Prostate gland (tissue), 2 donors: ENCODE data around the gene OLA1. TPM values are rescaled to one million over a fixed set of nuclear protein-coding genes. Genes with fewer than 3 reads are reported as not detected.

Source experiments
- DNase-seq: peaks from one replicate; pipeline ENCODE4 v3.0.0-alpha.2; 2019; ENCODE audit warnings: low spot score
- H3K27ac ChIP-seq, 2 donors: fragments of 200-600 bp; sonication (generic); 2 replicates each; pipeline ENCODE4 v1.5.1; 2017 to 2019
- H3K27me3 ChIP-seq: fragments of 200-600 bp; sonication (generic); replicated peaks from 2 replicates; pipeline ENCODE4 v1.5.1; 2019; ENCODE audit not compliant: insufficient read depth
- H3K36me3 ChIP-seq, 2 donors: fragments of 200-600 bp; sonication (generic); 1 replicate in 1 of 2; 2 replicates in 1 of 2; pipeline versions ENCODE4 v1.5.1 to v1.8.1; 2017 to 2019
- H3K4me1 ChIP-seq: fragments of 200-600 bp; sonication (generic); replicated peaks from 2 replicates; pipeline ENCODE4 v1.5.1; 2019
- H3K4me3 ChIP-seq, 2 donors: fragments of 200-600 bp; sonication (generic); 2 replicates each; pipeline ENCODE4 v1.5.1; 2017 to 2019
- H3K9me3 ChIP-seq: fragments of 200-600 bp; sonication (generic); 2 replicates; pipeline ENCODE4 v1.5.1; 2017
- POLR2A ChIP-seq: fragments of 450-650 bp; IDR thresholded peaks from one replicate; pipeline ENCODE4 v1.6.1; 2016; ENCODE audit warnings: antibody characterized with exemption, mild to moderate bottlenecking
- POLR2AphosphoS5 ChIP-seq: sonication (generic); formaldehyde crosslinking; IDR thresholded peaks from one replicate; pipeline ENCODE4 v1.6.1; 2017; ENCODE audit warnings: antibody characterized with exemption
- WGBS: methylation state at CpG from one replicate; pipeline ENCODE4 v1.1.5; 2018; 5-methylcytosine and 5-hydroxymethylcytosine counted together
- intact Hi-C: fragments of 100-400 bp; cut with DNase I; formaldehyde crosslinking; loops from one replicate; pipeline ENCODE4 v1.14.2; 2022
- total RNA-seq, 2 donors: library from RNA; depleted of rRNA; stranded (reverse); fragments of >200 nt; gene quantifications; one replicate each; pipeline ENCODE4 v1.1.0, GENCODE V29; 2016
- TF ChIP-seq, protein P1 (sequence below), 4 experiments: fragments of 200-600 bp in 2 of 4; fragments of 450-650 bp in 2 of 4; sonication (generic) in 2 of 4; IDR thresholded peaks; 1 replicate in 3 of 4; 2 replicates in 1 of 4; pipeline ENCODE4 v1.5.1; 2016 to 2019; ENCODE audit warnings: antibody characterized with exemption in 4 of 4, mild to moderate bottlenecking in 2 of 4, moderate library complexity in 2 of 4

Gene OLA1
- total RNA-seq, 2 donors from 2014 or later: 40.9 to 43.9 TPM

GRCh38 chr2:174080672-174081121 is 167.6 kb downstream of the OLA1 start:
- no peak overlapping the region for H3K27ac ChIP-seq
- DNase-seq: no peak
- no peak for TF ChIP-seq POLR2A
- TF ChIP-seq POLR2AphosphoS5: no peak
- TF ChIP-seq, protein P1, sequence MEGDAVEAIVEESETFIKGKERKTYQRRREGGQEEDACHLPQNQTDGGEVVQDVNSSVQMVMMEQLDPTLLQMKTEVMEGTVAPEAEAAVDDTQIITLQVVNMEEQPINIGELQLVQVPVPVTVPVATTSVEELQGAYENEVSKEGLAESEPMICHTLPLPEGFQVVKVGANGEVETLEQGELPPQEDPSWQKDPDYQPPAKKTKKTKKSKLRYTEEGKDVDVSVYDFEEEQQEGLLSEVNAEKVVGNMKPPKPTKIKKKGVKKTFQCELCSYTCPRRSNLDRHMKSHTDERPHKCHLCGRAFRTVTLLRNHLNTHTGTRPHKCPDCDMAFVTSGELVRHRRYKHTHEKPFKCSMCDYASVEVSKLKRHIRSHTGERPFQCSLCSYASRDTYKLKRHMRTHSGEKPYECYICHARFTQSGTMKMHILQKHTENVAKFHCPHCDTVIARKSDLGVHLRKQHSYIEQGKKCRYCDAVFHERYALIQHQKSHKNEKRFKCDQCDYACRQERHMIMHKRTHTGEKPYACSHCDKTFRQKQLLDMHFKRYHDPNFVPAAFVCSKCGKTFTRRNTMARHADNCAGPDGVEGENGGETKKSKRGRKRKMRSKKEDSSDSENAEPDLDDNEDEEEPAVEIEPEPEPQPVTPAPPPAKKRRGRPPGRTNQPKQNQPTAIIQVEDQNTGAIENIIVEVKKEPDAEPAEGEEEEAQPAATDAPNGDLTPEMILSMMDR (IDR thresholded peaks at IDR 0.05): no peak
- intact Hi-C loops: no loop called here
- H3K9me3 ChIP-seq: no peaks in the 10 kb centered on the region
- 89% methylated on average over 6 of the region's 6 CpGs for WGBS
- no peaks in the 10 kb centered on the region for H3K4me1 ChIP-seq
- H3K36me3 ChIP-seq: no peaks in the 10 kb centered on the region
- H3K4me3 ChIP-seq: no peak overlapping the region
- no peaks in the 10 kb centered on the region for H3K27me3 ChIP-seq

DNA sequence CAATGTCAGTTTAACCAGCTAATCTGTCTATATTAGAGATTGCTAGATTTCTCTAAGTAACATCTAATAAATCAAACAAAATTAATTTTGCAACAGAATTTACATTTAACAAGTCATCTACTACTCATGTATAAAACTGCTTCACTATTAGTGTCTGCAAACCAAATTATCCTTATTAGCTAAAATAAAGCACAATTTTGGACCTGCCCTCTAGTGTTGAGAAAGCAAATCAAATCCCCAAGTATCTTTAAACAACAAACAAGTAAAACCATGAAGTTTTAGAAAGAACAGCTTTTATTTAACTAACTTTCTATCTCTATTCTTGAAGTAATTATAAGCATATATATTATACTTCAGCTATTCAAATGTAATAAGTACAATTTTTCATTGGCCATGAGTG is 170.1 kb downstream of the OLA1 start:
- TF ChIP-seq, protein P1 (IDR thresholded peaks at IDR 0.05): peak in 2 of 4 experiments; percentile 27 to 28
- TF ChIP-seq POLR2A (no peak), POLR2AphosphoS5 (no peak)
- Histone ChIP-seq H3K27ac (no peak overlapping the region), H3K4me1 (no peaks in the 10 kb centered on the region), H3K4me3 (no peak overlapping the region), H3K27me3 (no peaks in the 10 kb centered on the region), H3K36me3 (no peaks in the 10 kb centered on the region), H3K9me3 (no peaks in the 10 kb centered on the region)
- DNase-seq: no peak
- intact Hi-C loops: no loop called here

GRCh38 chr2:174076975-174077374 is 171.4 kb downstream of the OLA1 start:
- no peaks in the 10 kb centered on the region for H3K9me3 ChIP-seq
- no peaks in the 10 kb centered on the region for H3K36me3 ChIP-seq
- no peaks in the 10 kb centered on the region for H3K4me1 ChIP-seq
- WGBS: 55% methylated on average over 1 of the region's 1 CpG
- H3K4me3 ChIP-seq: no peak overlapping the region
- H3K27me3 ChIP-seq: no peaks in the 10 kb centered on the region
- no peak overlapping the region for H3K27ac ChIP-seq
- no peak for DNase-seq
- TF ChIP-seq POLR2A: no peak
- TF ChIP-seq, protein P1 (IDR thresholded peaks at IDR 0.05): no peak
- no peak for TF ChIP-seq POLR2AphosphoS5
- intact Hi-C loops: no loop called here

GRCh38 chr2:174076040-174076439 is 172.3 kb downstream of the OLA1 start:
- no peaks in the 10 kb centered on the region for H3K9me3 ChIP-seq
- H3K27me3 ChIP-seq: no peaks in the 10 kb centered on the region
- whole genome bisulfite sequencing: 36% methylated on average over 2 of the region's 2 CpGs
- no peak for DNase-seq
- no peak overlapping the region for H3K27ac ChIP-seq
- intact Hi-C loops: no loop called here
- no peaks in the 10 kb centered on the region for H3K36me3 ChIP-seq
- no peak overlapping the region for H3K4me3 ChIP-seq
- no peaks in the 10 kb centered on the region for H3K4me1 ChIP-seq
- no peak for TF ChIP-seq POLR2AphosphoS5
- TF ChIP-seq, protein P1 (IDR thresholded peaks at IDR 0.05): peak in 2 of 4 experiments; percentile 32 to 34
- no peak for TF ChIP-seq POLR2A

GRCh38 chr2:174074831-174075230 is 173.5 kb downstream of the OLA1 start:
- no peak overlapping the region for H3K27ac ChIP-seq
- H3K36me3 ChIP-seq: no peaks in the 10 kb centered on the region
- no peak for DNase-seq
- no peaks in the 10 kb centered on the region for H3K27me3 ChIP-seq
- no peaks in the 10 kb centered on the region for H3K9me3 ChIP-seq
- TF ChIP-seq POLR2A (no peak), POLR2AphosphoS5 (no peak)
- TF ChIP-seq, protein P1 (IDR thresholded peaks at IDR 0.05): no peak
- WGBS: 96% methylated on average over 4 of the region's 4 CpGs
- intact Hi-C loops: no loop called here
- H3K4me1 ChIP-seq: no peaks in the 10 kb centered on the region
- no peak overlapping the region for H3K4me3 ChIP-seq
